HepG2 (cell line): Measurements from ENCODE around the gene CCDC196. TPM values are rescaled to one million over a fixed set of nuclear protein-coding genes. Genes with fewer than 3 reads are reported as not detected.

ENCODE experiments used
- ATAC-seq: fragments of 200-7000 bp; cut with Tn5 transposase; 3 replicates; pipeline ENCODE4 v1.9.1; 2020; ENCODE audit warnings: mild to moderate bottlenecking, moderate library complexity
- BruUV-seq: library from RNA; stranded (reverse); fragments of 400-500 nt; replicated peaks from 2 replicates; lab custom pipeline; 2021; lab: Mats Ljungman, UMichigan
- CTCF ChIA-PET: fragments of 300-600 bp; formaldehyde crosslinking; extraction: SDS; loops from one replicate; lab custom pipeline; 2021; ENCODE audit warnings: low total read pairs, inconsistent platforms, low intra/inter-chr PET ratio; lab: Yijun Ruan, JAX
- POLR2A ChIA-PET: fragments of 350-600 bp; sonication (Branson Sonifier 250); formaldehyde crosslinking; loops from one replicate; lab custom pipeline; 2020; ENCODE audit warnings: antibody characterized with exemption, inconsistent platforms; lab: Yijun Ruan, JAX
- DNase-seq: peaks from one replicate; pipeline ENCODE4 v3.0.0-alpha.2; 2015; ENCODE audit warnings: low spot score
- FAIRE-seq: peaks from 3 replicates; lab custom pipeline; 2011; peaks lifted over from hg19 to GRCh38; lab: Jason Lieb, UNC
- H2AFZ ChIP-seq: one replicate; pipeline ENCODE4 v1.6.1; 2011; ENCODE audit warnings: low read length, inconsistent platforms
- H3K27ac ChIP-seq: fragments of 300-600 bp; 3 replicates; pipeline ENCODE4 v1.8.0; 2011; ENCODE audit warnings: mixed run types, mild to moderate bottlenecking, mixed read lengths, low read length, inconsistent platforms; ENCODE audit not compliant: insufficient read depth; ENCODE audit errors: extremely low read length
- H3K27me3 ChIP-seq, 2 experiments: fragments of 200-600 bp in 1 of 2; 2 replicates in 1 of 2; 3 replicates in 1 of 2; pipeline versions ENCODE4 v1.6.0 to v1.8.0; 2011; ENCODE audit warnings: low read length in 2 of 2, mild to moderate bottlenecking in 2 of 2, moderate library complexity in 2 of 2, inconsistent platforms in 1 of 2; ENCODE audit not compliant: insufficient read depth in 2 of 2, control insufficient read depth in 1 of 2
- H3K36me3 ChIP-seq, 2 experiments: fragments of 200-600 bp in 1 of 2; replicated peaks in 1 of 2; 2 replicates in 1 of 2; 3 replicates in 1 of 2; pipeline versions ENCODE4 v1.5.1 to v1.8.0; 2011; ENCODE audit warnings: low read length in 2 of 2, inconsistent platforms in 1 of 2; ENCODE audit not compliant: insufficient read depth in 2 of 2, control insufficient read depth in 1 of 2
- H3K4me1 ChIP-seq: 2 replicates; pipeline ENCODE4 v1.5.1; 2012; ENCODE audit warnings: low read length, inconsistent platforms; ENCODE audit not compliant: insufficient read depth
- H3K4me2 ChIP-seq: 2 replicates; pipeline ENCODE4 v1.6.0; 2011; ENCODE audit warnings: low read depth, low read length, inconsistent platforms
- H3K4me3 ChIP-seq, 3 experiments: fragments of 200-600 bp in 1 of 3; sonication (generic), shearing (Covaris generic) in 1 of 3; replicated peaks in 1 of 3; 2 replicates each; pipeline ENCODE4 v1.5.1; 2011 to 2016; ENCODE audit warnings: low read length in 3 of 3, inconsistent platforms in 2 of 3, low read depth in 2 of 3, mild to moderate bottlenecking in 2 of 3, control low read depth in 1 of 3, mixed read lengths in 1 of 3; ENCODE audit not compliant: insufficient read depth in 1 of 3
- H3K79me2 ChIP-seq: one replicate; pipeline ENCODE4 v1.6.1; 2011; ENCODE audit warnings: low read length, inconsistent platforms; ENCODE audit not compliant: insufficient read depth
- H3K9ac ChIP-seq: 2 replicates; pipeline ENCODE4 v1.6.0; 2011; ENCODE audit warnings: mild to moderate bottlenecking, low read depth, low read length, inconsistent platforms; ENCODE audit not compliant: insufficient read depth
- H3K9me3 ChIP-seq: 2 replicates; pipeline ENCODE4 v1.5.1; 2012; ENCODE audit warnings: mild to moderate bottlenecking, low read length
- H4K20me1 ChIP-seq: 2 replicates; pipeline ENCODE4 v1.6.0; 2011; ENCODE audit warnings: inconsistent platforms, mild to moderate bottlenecking, low read length, moderate library complexity; ENCODE audit not compliant: insufficient read depth
- AGO2 ChIP-seq: fragments of 200-400 bp; formaldehyde crosslinking; optimal IDR thresholded peaks from 2 replicates; pipeline ENCODE3; 2017; ENCODE audit warnings: mild to moderate bottlenecking, low read depth, low read length, moderate library complexity
- ARID2 ChIP-seq: sonication (generic); formaldehyde crosslinking; IDR thresholded peaks from 2 replicates; pipeline ENCODE4 v1.8.1; 2022; ENCODE audit warnings: mild to moderate bottlenecking, missing genetic modification reagents, borderline replicate concordance
- ASH2L ChIP-seq: fragments of 300-600, 200-600 bp; sonication (generic); IDR thresholded peaks from 2 replicates; pipeline ENCODE4 v1.7.0; 2017; ENCODE audit warnings: low read depth, mild to moderate bottlenecking, moderate library complexity, mixed read lengths, low read length; ENCODE audit not compliant: insufficient read length
- CCDC6 ChIP-seq: sonication (generic); formaldehyde crosslinking; IDR thresholded peaks from 2 replicates; pipeline ENCODE4 v1.8.1; 2022; ENCODE audit warnings: mild to moderate bottlenecking, missing genetic modification reagents, moderate library complexity
- EHMT2 ChIP-seq: fragments of 200-600 bp; sonication (generic); IDR thresholded peaks from 2 replicates; pipeline ENCODE4 v1.7.0; 2017; ENCODE audit warnings: antibody characterized with exemption, low read depth, low read length, borderline replicate concordance
- GABPA ChIP-seq, 2 experiments: IDR thresholded peaks; 2 replicates each; pipeline ENCODE4 v1.6.1; 2011 to 2016; ENCODE audit warnings: low read depth in 2 of 2, low read length in 1 of 2, missing biosample characterization in 1 of 2, missing genetic modification characterization in 1 of 2
- HNF4A ChIP-seq: sonication (generic); formaldehyde crosslinking; IDR thresholded peaks from 2 replicates; pipeline ENCODE4 v1.4.0; 2020; ENCODE audit warnings: missing genetic modification reagents
- HNRNPUL1 ChIP-seq: fragments of 200-400 bp; formaldehyde crosslinking; IDR thresholded peaks from 2 replicates; pipeline ENCODE4 v1.6.1; 2017; ENCODE audit warnings: low read depth, mild to moderate bottlenecking, low read length, moderate library complexity
- ISX ChIP-seq: sonication (generic); formaldehyde crosslinking; conservative IDR thresholded peaks from 2 replicates; pipeline ENCODE4 v1.5.0; 2020; ENCODE audit warnings: missing genetic modification reagents
- KDM2A ChIP-seq: sonication (generic); formaldehyde crosslinking; IDR thresholded peaks from 2 replicates; pipeline ENCODE4 v1.4.0; 2020; ENCODE audit warnings: low read depth, missing genetic modification reagents, borderline replicate concordance
- MAZ ChIP-seq, 2 experiments: sonication (generic) in 1 of 2; formaldehyde crosslinking in 1 of 2; IDR thresholded peaks; 2 replicates each; pipeline versions ENCODE4 v1.5.0 to v1.6.1; 2012 to 2020; ENCODE audit warnings: low read depth in 2 of 2, mild to moderate bottlenecking in 2 of 2, borderline replicate concordance in 1 of 2, improper control_type of control experiment in 1 of 2, low read length in 1 of 2, missing genetic modification reagents in 1 of 2, moderate library complexity in 1 of 2
- MBD4 ChIP-seq: IDR thresholded peaks from 2 replicates; pipeline ENCODE4 v1.6.1; 2012; ENCODE audit warnings: low read length, inconsistent platforms, borderline replicate concordance
- MEF2D ChIP-seq: sonication (generic); formaldehyde crosslinking; IDR thresholded peaks from 2 replicates; pipeline ENCODE4 v1.5.1; 2020; ENCODE audit warnings: mild to moderate bottlenecking, missing genetic modification reagents
- SAP130 ChIP-seq: IDR thresholded peaks from 2 replicates; pipeline ENCODE4 v1.6.1; 2016; ENCODE audit warnings: low read depth
- SMAD3 ChIP-seq: sonication (generic); formaldehyde crosslinking; IDR thresholded peaks from 2 replicates; pipeline ENCODE4 v1.4.0; 2020; ENCODE audit warnings: missing genetic modification reagents
- SMARCE1 ChIP-seq: fragments of 450-650 bp; IDR thresholded peaks from 2 replicates; pipeline ENCODE4 v1.6.1; 2017; ENCODE audit warnings: borderline replicate concordance
- ZBTB42 ChIP-seq: sonication (generic); formaldehyde crosslinking; IDR thresholded peaks from 2 replicates; pipeline ENCODE4 v1.5.0; 2020; ENCODE audit warnings: mild to moderate bottlenecking, missing genetic modification reagents
- ZBTB7B ChIP-seq: sonication (generic); formaldehyde crosslinking; IDR thresholded peaks from 2 replicates; pipeline ENCODE4 v1.4.0; 2020; ENCODE audit warnings: missing genetic modification reagents
- ZNF546 ChIP-seq: sonication (generic); formaldehyde crosslinking; conservative IDR thresholded peaks from 2 replicates; pipeline ENCODE4 v1.8.1; 2023; ENCODE audit warnings: mild to moderate bottlenecking, missing genetic modification reagents
- ZNF607 ChIP-seq: sonication (generic); formaldehyde crosslinking; IDR thresholded peaks from 2 replicates; pipeline ENCODE4 v1.5.1; 2020; ENCODE audit warnings: missing genetic modification reagents, mild to moderate bottlenecking, borderline replicate concordance
- ZSCAN22 ChIP-seq: sonication (generic); formaldehyde crosslinking; IDR thresholded peaks from 2 replicates; pipeline ENCODE4 v1.4.0; 2020; ENCODE audit warnings: mild to moderate bottlenecking, missing genetic modification reagents
- WGBS: methylation state at CpG from one replicate; pipeline ENCODE4 v1.1.6; 2017; ENCODE audit warnings: low lambda C conversion rate; 5-methylcytosine and 5-hydroxymethylcytosine counted together
- in situ Hi-C: cut with HindIII; loops from 2 replicates; pipeline ENCODE4 v1.10.0; 2017; ENCODE audit warnings: low pct_unique_long_range_greater_than_20kb; ENCODE audit not compliant: extremely low pct_ligation_motif_present
- intact Hi-C: fragments of 100-400 bp; cut with micrococcal nuclease; formaldehyde crosslinking; loops from one replicate; pipeline ENCODE4 v1.10.0; 2022; ENCODE audit not compliant: unreplicated experiment
- polyA plus RNA-seq, 8 experiments: library from polyadenylated mRNA; depleted of rRNA in 3 of 8; stranded (reverse) in 7 of 8; unstranded in 1 of 8; fragments of >200 nt; fragmentation: Illumina TruSeq in 4 of 8; extraction: Trizol in 4 of 8; gene quantifications; 2 replicates each; pipeline versions ENCODE4 v1.2.1 to v1.2.3, GENCODE V29; 2011 to 2016; ENCODE audit warnings: low read depth in 4 of 8, missing spikeins in 1 of 8, mixed read lengths in 1 of 8; ENCODE audit not compliant: insufficient read depth in 1 of 8
- total RNA-seq, 5 experiments: library from RNA; depleted of rRNA; stranded (reverse); fragments of >200 nt; fragmentation: Illumina TruSeq; extraction: Trizol; gene quantifications; 2 replicates each; pipeline ENCODE4 v1.2.3, GENCODE V29; 2016; ENCODE audit warnings: low read depth in 1 of 5
- TF ChIP-seq, protein P1 (sequence below): sonication (generic); formaldehyde crosslinking; IDR thresholded peaks from 2 replicates; pipeline ENCODE4 v1.8.1; 2023; ENCODE audit warnings: mild to moderate bottlenecking, missing genetic modification reagents, borderline replicate concordance
- TF ChIP-seq, protein P2 (sequence below): sonication (generic); formaldehyde crosslinking; IDR thresholded peaks from 2 replicates; pipeline ENCODE4 v1.5.0; 2020; ENCODE audit warnings: missing genetic modification reagents
- TF ChIP-seq, protein P3 (sequence below): sonication (generic); formaldehyde crosslinking; IDR thresholded peaks from 2 replicates; pipeline ENCODE4 v1.4.0; 2020; ENCODE audit warnings: mild to moderate bottlenecking, missing genetic modification reagents

CCDC196 gene
- total and polyA plus RNA-seq, 2 of the 13 experiments (the other 11 are each of a cell fraction or from before 2014, with no cell fraction given), result not detected

DNA sequence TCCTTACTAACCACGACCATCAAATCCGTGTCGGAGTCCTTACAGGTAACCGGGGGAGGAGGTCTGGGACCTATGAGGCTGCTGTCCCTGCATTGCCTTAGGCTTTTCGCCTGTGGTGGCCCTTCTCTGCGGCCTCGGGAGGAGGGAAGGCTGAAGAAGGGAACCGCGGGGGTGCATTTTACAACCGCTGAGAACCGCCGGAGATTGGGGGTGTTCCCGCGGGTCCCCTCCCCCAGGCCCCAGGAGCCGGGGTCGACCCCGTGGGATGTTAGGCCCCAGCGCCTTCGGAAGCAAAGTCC, 22.3 kb downstream of the CCDC196 start (continued):
- TF ChIP-seq, protein P1, sequence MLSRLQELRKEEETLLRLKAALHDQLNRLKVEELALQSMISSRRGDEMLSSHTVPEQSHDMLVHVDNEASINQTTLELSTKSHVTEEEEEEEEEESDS (CRISPR knock-in tag), result no peak
- TF ChIP-seq HNRNPUL1 (no peak), ZNF546 (no peak), ASH2L (peak; percentile 52), SMARCE1 (no peak), EHMT2 (no peak), AGO2 (peak; percentile 36)
- TF ChIP-seq, protein P2, sequence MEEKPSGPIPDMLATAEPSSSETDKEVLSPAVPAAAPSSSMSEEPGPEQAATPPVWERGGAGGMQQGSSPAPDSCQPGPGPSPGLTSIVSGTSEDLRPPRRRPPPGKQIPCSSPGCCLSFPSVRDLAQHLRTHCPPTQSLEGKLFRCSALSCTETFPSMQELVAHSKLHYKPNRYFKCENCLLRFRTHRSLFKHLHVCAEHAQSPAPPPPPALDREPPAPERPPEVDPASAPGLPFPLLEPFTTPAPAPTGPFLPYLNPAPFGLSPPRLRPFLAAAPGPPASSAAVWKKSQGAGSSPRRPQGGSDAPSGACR, result no peak
- TF ChIP-seq, protein P3, sequence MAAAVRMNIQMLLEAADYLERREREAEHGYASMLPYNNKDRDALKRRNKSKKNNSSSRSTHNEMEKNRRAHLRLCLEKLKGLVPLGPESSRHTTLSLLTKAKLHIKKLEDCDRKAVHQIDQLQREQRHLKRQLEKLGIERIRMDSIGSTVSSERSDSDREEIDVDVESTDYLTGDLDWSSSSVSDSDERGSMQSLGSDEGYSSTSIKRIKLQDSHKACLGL, result no peak

DNA sequence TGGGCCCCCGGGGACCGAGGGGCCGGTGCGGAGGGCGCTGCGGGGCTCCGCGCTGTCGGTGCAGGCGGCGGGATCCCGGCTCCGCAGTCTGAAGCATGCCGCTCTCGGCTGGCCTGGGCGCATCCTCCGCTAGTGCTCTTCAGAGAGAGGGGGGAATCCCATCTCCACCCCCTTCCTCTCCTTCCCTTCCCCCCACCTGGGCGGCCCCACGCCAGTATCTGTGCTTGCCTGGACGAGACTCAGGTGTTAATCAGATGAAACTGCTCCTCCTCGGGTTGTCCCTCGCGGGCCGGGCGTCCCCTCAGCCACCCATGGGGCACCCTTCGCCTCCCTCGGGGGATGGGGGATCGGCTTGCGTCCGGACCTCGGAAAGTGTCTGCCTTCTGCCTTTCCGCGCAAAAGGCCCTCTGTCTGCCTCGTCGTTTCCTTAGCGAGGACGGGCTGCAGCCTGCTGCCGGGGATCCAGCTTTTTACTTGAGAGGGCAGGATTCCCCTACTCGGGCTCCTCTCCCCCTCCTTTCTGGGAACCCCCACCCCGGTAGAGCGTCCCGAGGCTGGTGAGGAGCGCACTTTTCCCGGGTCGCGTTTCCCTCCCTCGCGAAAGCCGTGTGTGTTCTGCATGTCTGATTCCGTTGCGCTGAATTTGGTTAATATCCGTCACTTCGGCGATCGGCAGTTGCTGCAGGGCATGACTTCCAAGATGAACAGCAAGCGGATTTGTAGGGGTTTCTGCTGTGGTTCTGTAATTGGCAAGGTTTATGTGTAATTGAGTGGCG, 22.9 kb downstream of the CCDC196 start:
- DNase-seq, result no peak
- peak; percentile 32 for ATAC-seq
- Histone ChIP-seq H3K27me3 (no peaks in the 10 kb centered on the region; a peak in 1 of 5 replicates), H4K20me1 (peaks cover 21% of the 10 kb centered on the region; the same call in 1 of the 2 replicates), H2AFZ (no peak overlapping the region), H3K4me3 (peak overlapping the region; percentile 95 to 100 (median 99)), H3K4me1 (peaks cover 35% of the 10 kb centered on the region), H3K27ac (peak overlapping the region; percentile 94), H3K36me3 (no peaks in the 10 kb centered on the region), H3K9ac (peak overlapping the region; percentile 79), H3K79me2 (peaks cover 56% of the 10 kb centered on the region), H3K9me3 (no peaks in the 10 kb centered on the region), H3K4me2 (peak overlapping the region; percentile 89)
- CTCF ChIA-PET, result no interaction called here
- no peak for FAIRE-seq
- intact Hi-C loops, result no loop called here
- 2% methylated on average over 20 of the region's 57 CpGs for WGBS
- BruUV-seq, result no TSS peak
- in situ Hi-C loops, result no loop called here
- POLR2A ChIA-PET, result interaction anchor here (1.3 to 2.1 kb wide), 5 partner anchors 11 to 1406 kb away, joined by 3 to 18 read pairs (median 4); partner anchors contain the start of gene MAX
- TF ChIP-seq GABPA (IDR thresholded peaks at IDR 0.05; ENCODE audit: low read depth, low read length) (no peak), GABPA (CRISPR knock-in tag; IDR thresholded peaks at IDR 0.05; ENCODE audit: low read depth) (no peak), SMAD3 (no peak), ASH2L (peak; percentile 3), ZNF607 (CRISPR knock-in tag) (no peak), ARID2 (CRISPR knock-in tag) (no peak), HNF4A (CRISPR knock-in tag) (no peak), ZSCAN22 (CRISPR knock-in tag) (no peak), CCDC6 (CRISPR knock-in tag) (no peak), KDM2A (CRISPR knock-in tag) (no peak), ZBTB7B (CRISPR knock-in tag) (no peak), MAZ (IDR thresholded peaks at IDR 0.05; ENCODE audit: borderline replicate concordance, low read depth, low read length) (no peak), MAZ (CRISPR knock-in tag; IDR thresholded peaks at IDR 0.05; ENCODE audit: low read depth) (no peak), ISX (CRISPR knock-in tag) (no peak), ZBTB42 (CRISPR knock-in tag) (no peak), SAP130 (CRISPR knock-in tag) (no peak; the same call in 1 of the 2 replicates), MBD4 (no peak), MEF2D (no peak), ZNF546 (no peak)
